Adipocyte (in vitro differentiated cells): Measurements from ENCODE around the gene SPEN.
A peak's percentile ranks its signal among the peaks of the same experiment; 100 is the strongest.
"Not testable (repeated sequence)": the region's sequence is repeated elsewhere in the genome, so short reads cannot be mapped to it uniquely, and the experiment has no call there.

ENCODE experiments used
- DNase-seq: peaks from one replicate; pipeline ENCODE4 v3.0.0-alpha.2; 2015; ENCODE audit warnings: low read depth
- H3K27me3 ChIP-seq: replicated peaks from 2 replicates; pipeline ENCODE4 v1.7.0; 2013; ENCODE audit warnings: mild to moderate bottlenecking, low read length, moderate library complexity; ENCODE audit not compliant: control insufficient read depth, insufficient read depth
- H3K36me3 ChIP-seq: 2 replicates; pipeline ENCODE4 v1.7.0; 2013; ENCODE audit warnings: low read length, mild to moderate bottlenecking, moderate library complexity; ENCODE audit not compliant: control insufficient read depth, insufficient read depth, severe bottlenecking
- H3K4me1 ChIP-seq: 2 replicates; pipeline ENCODE4 v1.7.0; 2013; ENCODE audit warnings: mild to moderate bottlenecking, low read length, moderate library complexity; ENCODE audit not compliant: control insufficient read depth, insufficient read depth
- H3K4me3 ChIP-seq: 2 replicates; pipeline ENCODE4 v1.7.0; 2013; ENCODE audit warnings: mild to moderate bottlenecking, low read length, moderate library complexity
- H3K9ac ChIP-seq: 2 replicates; pipeline ENCODE4 v1.7.0; 2013; ENCODE audit warnings: mild to moderate bottlenecking, low read length, moderate library complexity
- H3K9me3 ChIP-seq: 2 replicates; pipeline ENCODE4 v1.7.0; 2013; ENCODE audit warnings: mild to moderate bottlenecking, low read length, moderate library complexity; ENCODE audit not compliant: control insufficient read depth

The SPEN gene

GRCh38 chr1:15835741-15836510 is 11.6 kb upstream of the SPEN start:
- Histone ChIP-seq H3K9ac (peak overlapping the region; percentile 98), H3K4me1 (peaks cover 20% of the 10 kb centered on the region), H3K9me3 (no peaks in the 10 kb centered on the region), H3K4me3 (peak overlapping the region; percentile 92), H3K27me3 (no peaks in the 10 kb centered on the region), H3K36me3 (no peaks in the 10 kb centered on the region)
- DNase-seq, result peak; percentile 100

GRCh38 chr1:15836511-15836771 is 11.1 kb upstream of the SPEN start:
- not testable (repeated sequence) for H3K9me3 ChIP-seq, DNase-seq, H3K27me3 ChIP-seq, H3K36me3 ChIP-seq
- Histone ChIP-seq H3K4me1 (peaks cover 20% of the 10 kb centered on the region), H3K9ac (peak overlapping the region; percentile 95), H3K4me3 (peak overlapping the region; percentile 92)

GRCh38 chr1:15836772-15837669 is 10.5 kb upstream of the SPEN start:
- DNase-seq, result no peak
- Histone ChIP-seq H3K4me3 (peak overlapping the region; percentile 92), H3K36me3 (no peaks in the 10 kb centered on the region), H3K9me3 (no peaks in the 10 kb centered on the region), H3K27me3 (no peaks in the 10 kb centered on the region), H3K9ac (peak overlapping the region; percentile 95), H3K4me1 (peaks cover 15% of the 10 kb centered on the region)

- no peak overlapping the region for H3K9ac ChIP-seq
- H3K27me3 ChIP-seq, result no peaks in the 10 kb centered on the region
- H3K36me3 ChIP-seq, result no peaks in the 10 kb centered on the region
- no peak overlapping the region for H3K4me3 ChIP-seq
- no peak for DNase-seq
- H3K4me1 ChIP-seq, result peaks cover 8% of the 10 kb centered on the region
- H3K9me3 ChIP-seq, result no peaks in the 10 kb centered on the region
Observed at GRCh38 chr1:15837931-15838330, 9.6 kb upstream of the SPEN start.

- Histone ChIP-seq H3K9me3 (no peaks in the 10 kb centered on the region), H3K36me3 (no peaks in the 10 kb centered on the region), H3K27me3 (no peaks in the 10 kb centered on the region), H3K4me1 (peaks cover 1% of the 10 kb centered on the region), H3K4me3 (no peak overlapping the region), H3K9ac (no peak overlapping the region)
- DNase-seq, result no peak
Observed at GRCh38 chr1:15838721-15839120, 8.8 kb upstream of the SPEN start.

GRCh38 chr1:15843826-15844572 is 3.5 kb upstream of the SPEN start:
- H3K9me3 ChIP-seq, result no peaks in the 10 kb centered on the region
- no peaks in the 10 kb centered on the region for H3K27me3 ChIP-seq
- H3K9ac ChIP-seq, result no peak overlapping the region
- H3K4me3 ChIP-seq, result no peak overlapping the region
- peaks cover 13% of the 10 kb centered on the region for H3K4me1 ChIP-seq
- no peaks in the 10 kb centered on the region for H3K36me3 ChIP-seq
- no peak for DNase-seq

- peaks cover 26% of the 10 kb centered on the region for H3K4me1 ChIP-seq
- DNase-seq, H3K36me3 ChIP-seq, H3K9ac ChIP-seq, H3K9me3 ChIP-seq, H3K27me3 ChIP-seq, H3K4me3 ChIP-seq: not testable (repeated sequence)
Observed at GRCh38 chr1:15846056-15846455, 1.5 kb upstream of the SPEN start.

- Histone ChIP-seq H3K4me3 (peak overlapping the region; percentile 94), H3K27me3 (no peaks in the 10 kb centered on the region), H3K9ac (peak overlapping the region; percentile 98), H3K9me3 (no peaks in the 10 kb centered on the region), H3K36me3 (no peaks in the 10 kb centered on the region), H3K4me1 (peaks cover 41% of the 10 kb centered on the region)
- no peak for DNase-seq
Observed at GRCh38 chr1:15847893-15848142, 311 bp downstream of the SPEN start.

GRCh38 chr1:15848143-15848928 is 829 bp downstream of the SPEN start:
- Histone ChIP-seq H3K4me1 (peaks cover 41% of the 10 kb centered on the region), H3K9me3 (no peaks in the 10 kb centered on the region), H3K4me3 (peak overlapping the region; percentile 94), H3K9ac (peak overlapping the region; percentile 98), H3K36me3 (no peaks in the 10 kb centered on the region), H3K27me3 (no peaks in the 10 kb centered on the region)
- DNase-seq, result peak; percentile 77

- peak overlapping the region; percentile 94 for H3K4me3 ChIP-seq
- H3K4me1 ChIP-seq, result peaks cover 38% of the 10 kb centered on the region
- H3K9ac ChIP-seq, result peak overlapping the region; percentile 98
- no peaks in the 10 kb centered on the region for H3K27me3 ChIP-seq
- peak; percentile 91 for DNase-seq
- H3K9me3 ChIP-seq, result no peaks in the 10 kb centered on the region
- H3K36me3 ChIP-seq, result no peaks in the 10 kb centered on the region
Observed at GRCh38 chr1:15848929-15849774, 1.6 kb downstream of the SPEN start.
